Esophagus squamous epithelium (tissue), 4 donors: ENCODE data around the gene TRIM71.

Experiments
- POLR2A ChIP-seq, 4 donors: fragments of 450-650 bp; IDR thresholded peaks; one replicate each; pipeline ENCODE4 v1.6.1; 2017; ENCODE audit warnings: antibody characterized with exemption in 4 of 4, mild to moderate bottlenecking in 4 of 4, moderate library complexity in 3 of 4
- TF ChIP-seq, protein P1 (sequence below), 6 experiments: fragments of 450-650 bp in 4 of 6; fragments of 200-600 bp in 2 of 6; sonication (generic) in 2 of 6; IDR thresholded peaks; one replicate each; pipeline ENCODE4 v1.5.1; 2016 to 2019; ENCODE audit warnings: antibody characterized with exemption in 6 of 6, mild to moderate bottlenecking in 4 of 6, moderate library complexity in 4 of 6

GRCh38 chr3:32937331-32937730, 119.5 kb downstream of the TRIM71 start:
- TF ChIP-seq, protein P1, sequence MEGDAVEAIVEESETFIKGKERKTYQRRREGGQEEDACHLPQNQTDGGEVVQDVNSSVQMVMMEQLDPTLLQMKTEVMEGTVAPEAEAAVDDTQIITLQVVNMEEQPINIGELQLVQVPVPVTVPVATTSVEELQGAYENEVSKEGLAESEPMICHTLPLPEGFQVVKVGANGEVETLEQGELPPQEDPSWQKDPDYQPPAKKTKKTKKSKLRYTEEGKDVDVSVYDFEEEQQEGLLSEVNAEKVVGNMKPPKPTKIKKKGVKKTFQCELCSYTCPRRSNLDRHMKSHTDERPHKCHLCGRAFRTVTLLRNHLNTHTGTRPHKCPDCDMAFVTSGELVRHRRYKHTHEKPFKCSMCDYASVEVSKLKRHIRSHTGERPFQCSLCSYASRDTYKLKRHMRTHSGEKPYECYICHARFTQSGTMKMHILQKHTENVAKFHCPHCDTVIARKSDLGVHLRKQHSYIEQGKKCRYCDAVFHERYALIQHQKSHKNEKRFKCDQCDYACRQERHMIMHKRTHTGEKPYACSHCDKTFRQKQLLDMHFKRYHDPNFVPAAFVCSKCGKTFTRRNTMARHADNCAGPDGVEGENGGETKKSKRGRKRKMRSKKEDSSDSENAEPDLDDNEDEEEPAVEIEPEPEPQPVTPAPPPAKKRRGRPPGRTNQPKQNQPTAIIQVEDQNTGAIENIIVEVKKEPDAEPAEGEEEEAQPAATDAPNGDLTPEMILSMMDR (IDR thresholded peaks at IDR 0.05), result no peak
- TF ChIP-seq POLR2A (IDR thresholded peaks at IDR 0.05), result no peak
